Cardiac muscle cell (in vitro differentiated cells and primary cell): ENCODE measurements around the gene MAP4K5. TPM values are rescaled to one million over a fixed set of nuclear protein-coding genes. Genes with fewer than 3 reads are reported as not detected.

Source experiments
- DNase-seq, 2 donors: peaks; one replicate each; pipeline versions ENCODE4 v3.0.0 to v3.0.0-alpha.2; 2010 to 2017; ENCODE audit warnings: low read depth in 1 of 2, low spot score in 1 of 2
- H3K27ac ChIP-seq: fragments of 200-600 bp; sonication (generic); 2 replicates; pipeline ENCODE4 v1.5.1; 2016
- H3K27me3 ChIP-seq: fragments of 200-600 bp; sonication (generic); 2 replicates; pipeline ENCODE4 v1.6.0; 2016; ENCODE audit warnings: control low read depth
- H3K36me3 ChIP-seq: fragments of 200-600 bp; sonication (generic); 2 replicates; pipeline ENCODE4 v1.5.1; 2016; ENCODE audit warnings: control low read depth
- H3K4me1 ChIP-seq: fragments of 200-600 bp; sonication (generic); 2 replicates; pipeline ENCODE4 v1.8.1; 2017; ENCODE audit warnings: low read depth, mild to moderate bottlenecking, mixed run types
- H3K4me3 ChIP-seq: fragments of 200-600 bp; sonication (generic); 2 replicates; pipeline ENCODE4 v1.5.1; 2016; ENCODE audit warnings: mild to moderate bottlenecking
- H3K9me3 ChIP-seq: fragments of 200-600 bp; sonication (generic); 2 replicates; pipeline ENCODE4 v1.5.1; 2017; ENCODE audit warnings: low read depth, mild to moderate bottlenecking, control low read depth
- polyA plus RNA-seq: library from polyadenylated mRNA; unstranded; fragments of >200 nt; fragmentation: Nextera tagmentation; extraction: Ambion mirVana; gene quantifications from 2 replicates; pipeline ENCODE4 v1.2.1, GENCODE V29; 2016
- total RNA-seq: library from RNA; depleted of rRNA; stranded (reverse); fragments of >200 nt; gene quantifications from 2 replicates; pipeline ENCODE4 v1.2.3, GENCODE V29; 2016
- TF ChIP-seq, protein P1 (sequence below): IDR thresholded peaks from 2 replicates; pipeline ENCODE4 v1.5.1; 2012; ENCODE audit warnings: low read depth, mild to moderate bottlenecking, low read length

The MAP4K5 gene
- total and polyA plus RNA-seq, 2 experiments from 2014 or later, result 53.0 to 402 TPM

DNA sequence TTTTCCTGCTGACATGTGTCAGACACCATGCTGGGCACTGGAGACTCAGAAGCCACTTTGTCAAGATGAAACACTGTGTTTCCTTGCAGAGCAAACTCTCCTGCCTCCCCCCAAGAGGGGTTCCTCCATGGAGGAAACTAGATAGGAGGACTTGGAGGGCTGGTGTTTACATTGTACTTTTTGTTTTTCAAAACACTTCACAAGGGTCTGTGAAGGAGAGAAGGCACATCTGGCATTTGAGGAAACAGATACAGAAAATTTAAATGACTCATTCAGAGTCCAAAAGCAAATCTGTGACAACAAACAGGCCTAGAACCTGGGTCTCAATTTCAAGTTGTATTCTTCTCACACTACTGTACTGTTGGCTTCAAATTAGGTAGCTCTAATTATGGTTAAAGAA is 128.9 kb downstream of the MAP4K5 start:
- Histone ChIP-seq H3K9me3 (no peaks in the 10 kb centered on the region), H3K27ac (no peak overlapping the region), H3K4me1 (no peaks in the 10 kb centered on the region), H3K36me3 (no peaks in the 10 kb centered on the region), H3K4me3 (no peak overlapping the region), H3K27me3 (no peaks in the 10 kb centered on the region)
- peak in 1 of 2 donors; percentile 48 for DNase-seq
- TF ChIP-seq, protein P1, sequence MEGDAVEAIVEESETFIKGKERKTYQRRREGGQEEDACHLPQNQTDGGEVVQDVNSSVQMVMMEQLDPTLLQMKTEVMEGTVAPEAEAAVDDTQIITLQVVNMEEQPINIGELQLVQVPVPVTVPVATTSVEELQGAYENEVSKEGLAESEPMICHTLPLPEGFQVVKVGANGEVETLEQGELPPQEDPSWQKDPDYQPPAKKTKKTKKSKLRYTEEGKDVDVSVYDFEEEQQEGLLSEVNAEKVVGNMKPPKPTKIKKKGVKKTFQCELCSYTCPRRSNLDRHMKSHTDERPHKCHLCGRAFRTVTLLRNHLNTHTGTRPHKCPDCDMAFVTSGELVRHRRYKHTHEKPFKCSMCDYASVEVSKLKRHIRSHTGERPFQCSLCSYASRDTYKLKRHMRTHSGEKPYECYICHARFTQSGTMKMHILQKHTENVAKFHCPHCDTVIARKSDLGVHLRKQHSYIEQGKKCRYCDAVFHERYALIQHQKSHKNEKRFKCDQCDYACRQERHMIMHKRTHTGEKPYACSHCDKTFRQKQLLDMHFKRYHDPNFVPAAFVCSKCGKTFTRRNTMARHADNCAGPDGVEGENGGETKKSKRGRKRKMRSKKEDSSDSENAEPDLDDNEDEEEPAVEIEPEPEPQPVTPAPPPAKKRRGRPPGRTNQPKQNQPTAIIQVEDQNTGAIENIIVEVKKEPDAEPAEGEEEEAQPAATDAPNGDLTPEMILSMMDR, result no peak

GRCh38 chr14:50402965-50403364 is 129.4 kb downstream of the MAP4K5 start:
- Histone ChIP-seq H3K27me3 (no peaks in the 10 kb centered on the region), H3K9me3 (no peaks in the 10 kb centered on the region), H3K27ac (no peak overlapping the region), H3K36me3 (no peaks in the 10 kb centered on the region), H3K4me1 (no peaks in the 10 kb centered on the region), H3K4me3 (no peak overlapping the region)
- no peak for DNase-seq
- TF ChIP-seq, protein P1, result no peak

GRCh38 chr14:50400461-50400860 is 131.9 kb downstream of the MAP4K5 start:
- DNase-seq, result no peak
- Histone ChIP-seq H3K36me3 (no peaks in the 10 kb centered on the region), H3K9me3 (no peaks in the 10 kb centered on the region), H3K27ac (no peak overlapping the region), H3K27me3 (no peaks in the 10 kb centered on the region), H3K4me1 (peaks cover 4% of the 10 kb centered on the region), H3K4me3 (no peak overlapping the region)
- TF ChIP-seq, protein P1, result no peak

DNA sequence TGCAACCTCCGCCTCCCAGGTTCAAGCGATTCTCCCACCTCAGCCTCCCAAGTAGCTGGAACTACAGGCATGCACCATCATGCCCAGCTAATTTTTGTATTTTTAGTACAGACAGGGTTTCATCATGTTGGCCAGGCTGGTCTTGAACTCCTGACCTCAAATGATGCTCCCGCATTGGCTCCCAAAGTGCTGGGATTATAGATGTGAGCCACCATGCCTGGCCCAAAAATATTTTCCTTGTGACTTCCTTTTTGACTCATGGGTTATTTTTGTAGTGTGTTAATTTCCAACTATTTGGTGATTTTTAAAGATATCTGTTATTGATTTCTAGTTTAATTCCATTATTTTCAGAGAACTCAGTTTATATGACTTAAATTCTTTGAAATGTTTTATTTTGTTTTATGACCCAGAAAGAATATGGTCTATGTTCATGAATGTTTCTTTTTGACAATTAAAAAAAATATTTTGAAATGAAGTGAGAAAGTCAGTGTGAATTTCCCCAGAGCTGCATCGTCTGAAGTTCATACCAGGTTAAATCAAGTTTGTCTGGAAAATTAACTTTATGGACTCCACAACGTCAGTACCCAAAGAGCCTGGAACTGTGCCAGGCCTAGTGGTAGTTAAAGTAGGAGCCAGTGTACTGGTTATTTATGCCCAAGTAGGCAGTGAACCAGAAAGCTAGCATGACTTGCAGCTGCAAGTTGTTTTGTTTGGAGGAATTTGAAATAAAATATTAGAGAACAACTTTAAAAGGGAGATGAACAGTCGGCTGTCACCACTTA is 132.9 kb downstream of the MAP4K5 start:
- Histone ChIP-seq H3K9me3 (no peaks in the 10 kb centered on the region), H3K4me1 (peaks cover 4% of the 10 kb centered on the region), H3K36me3 (no peaks in the 10 kb centered on the region), H3K27me3 (peaks cover 10% of the 10 kb centered on the region), H3K4me3 (no peak overlapping the region), H3K27ac (no peak overlapping the region)
- peak in 1 of 2 donors; percentile 26 for DNase-seq
- TF ChIP-seq, protein P1, result no peak

- TF ChIP-seq, protein P1, result no peak
- no peak overlapping the region for H3K27ac ChIP-seq
- H3K9me3 ChIP-seq, result no peaks in the 10 kb centered on the region
- H3K36me3 ChIP-seq, result no peaks in the 10 kb centered on the region
- H3K4me3 ChIP-seq, result no peak overlapping the region
- peaks cover 4% of the 10 kb centered on the region for H3K4me1 ChIP-seq
- H3K27me3 ChIP-seq, result peaks cover 10% of the 10 kb centered on the region
- no peak for DNase-seq
These were observed 134.2 kb downstream of the MAP4K5 start for GRCh38 chr14:50398189-50398580.
